EL (cell line): ENCODE measurements around the gene KANSL1.
"Not testable (repeated sequence)": the region's sequence is repeated elsewhere in the genome, so short reads cannot be mapped to it uniquely, and the experiment has no call there.

Experiments
- DNase-seq: peaks from one replicate; pipeline ENCODE4 v3.0.0-alpha.2; 2016

KANSL1 gene

DNA sequence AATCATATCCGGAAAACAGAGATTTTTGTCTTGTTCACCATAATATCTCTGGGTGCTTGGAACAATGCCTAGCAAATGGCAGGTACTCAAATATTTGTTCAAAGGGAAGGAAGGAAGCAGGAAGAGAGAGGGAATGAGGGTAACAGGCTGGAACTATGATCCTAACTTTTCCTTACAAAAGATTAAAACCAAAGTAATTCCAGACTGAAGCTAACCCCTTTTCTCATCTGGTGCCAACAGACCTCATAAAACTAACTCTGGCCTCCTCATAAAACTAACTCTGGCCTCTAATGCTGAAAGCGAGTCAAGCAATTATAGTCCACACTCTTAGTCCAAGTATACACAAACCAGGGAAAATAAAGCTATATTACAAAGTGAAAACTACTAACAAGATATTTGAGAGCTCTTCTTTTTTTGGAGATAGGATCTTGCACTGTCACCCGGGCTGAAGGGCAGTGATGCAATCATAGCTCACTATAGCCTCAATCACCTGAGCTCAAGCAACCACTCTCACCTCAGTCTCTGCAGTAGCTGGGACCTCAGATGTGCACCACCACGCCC lies 84.6 kb downstream of the KANSL1 start:
- no peak for DNase-seq

DNA sequence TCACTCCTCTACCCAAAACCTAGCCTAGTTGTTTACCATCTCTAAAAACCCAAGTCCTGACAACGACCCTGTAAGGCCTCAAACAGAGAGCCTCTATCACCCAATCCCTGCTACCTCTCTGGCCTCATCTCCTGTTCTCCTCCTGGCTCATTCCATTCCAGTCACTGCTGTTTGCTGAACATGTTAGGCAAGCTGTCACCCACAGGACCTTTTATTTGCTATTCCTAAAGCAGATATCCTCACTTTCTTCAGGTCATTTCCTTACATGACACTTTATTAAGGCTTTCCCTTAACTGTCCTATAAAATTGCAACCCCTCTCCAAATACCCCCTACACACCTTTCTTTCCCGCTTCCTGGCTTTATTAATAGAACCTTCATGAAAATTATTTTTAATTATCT lies 85.1 kb downstream of the KANSL1 start:
- DNase-seq, result no peak

DNA sequence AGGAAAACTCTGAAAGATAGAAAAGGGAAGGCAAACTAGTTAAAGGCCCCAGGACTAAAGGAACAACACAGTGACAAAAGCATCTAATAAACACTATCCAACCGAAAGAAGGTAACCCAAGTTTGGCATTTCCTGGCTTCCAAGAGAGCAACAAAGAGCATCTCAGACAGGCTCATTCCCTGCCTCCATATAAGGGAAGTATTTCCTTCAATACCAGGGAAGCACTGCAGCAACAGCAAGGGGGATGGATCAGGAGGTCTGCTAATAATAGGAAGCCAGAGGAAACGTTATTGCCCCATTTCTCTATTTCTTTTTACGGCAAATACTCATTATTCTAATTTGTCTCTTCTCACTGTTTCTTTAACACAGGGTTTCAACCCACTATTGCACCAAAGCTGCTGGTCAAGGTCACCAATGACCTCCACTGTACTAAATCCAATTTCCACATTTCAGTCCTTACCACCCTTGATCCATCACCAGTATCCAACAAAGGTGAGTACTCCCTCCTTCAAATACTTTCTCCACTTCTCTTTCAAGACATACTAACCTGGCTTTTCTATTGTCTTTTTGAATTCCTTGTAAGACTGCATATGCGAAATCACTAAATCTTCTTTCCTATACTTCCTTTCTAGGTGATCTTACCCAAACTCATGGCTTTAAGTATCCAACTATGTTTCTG lies 86.1 kb downstream of the KANSL1 start:
- DNase-seq, result peak; percentile 16

DNA sequence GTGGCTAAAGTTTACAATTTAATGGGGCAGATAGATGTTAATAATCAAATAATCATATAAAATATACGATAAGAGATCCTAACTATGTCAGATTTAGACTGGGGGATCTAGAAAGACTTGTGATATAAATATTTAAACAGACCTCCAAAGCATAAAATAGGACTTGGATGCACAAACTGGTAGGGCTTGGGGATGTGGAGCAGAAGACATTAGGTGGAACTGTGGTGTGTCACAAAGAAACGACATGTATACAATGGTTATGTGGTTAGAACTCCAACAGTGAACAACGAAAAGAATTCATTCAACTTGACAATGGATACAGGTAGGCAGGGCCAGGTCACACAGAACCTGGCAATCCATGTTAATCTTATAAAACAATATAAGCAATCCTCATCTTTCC lies 90.4 kb downstream of the KANSL1 start:
- DNase-seq, result not testable (repeated sequence)

DNA sequence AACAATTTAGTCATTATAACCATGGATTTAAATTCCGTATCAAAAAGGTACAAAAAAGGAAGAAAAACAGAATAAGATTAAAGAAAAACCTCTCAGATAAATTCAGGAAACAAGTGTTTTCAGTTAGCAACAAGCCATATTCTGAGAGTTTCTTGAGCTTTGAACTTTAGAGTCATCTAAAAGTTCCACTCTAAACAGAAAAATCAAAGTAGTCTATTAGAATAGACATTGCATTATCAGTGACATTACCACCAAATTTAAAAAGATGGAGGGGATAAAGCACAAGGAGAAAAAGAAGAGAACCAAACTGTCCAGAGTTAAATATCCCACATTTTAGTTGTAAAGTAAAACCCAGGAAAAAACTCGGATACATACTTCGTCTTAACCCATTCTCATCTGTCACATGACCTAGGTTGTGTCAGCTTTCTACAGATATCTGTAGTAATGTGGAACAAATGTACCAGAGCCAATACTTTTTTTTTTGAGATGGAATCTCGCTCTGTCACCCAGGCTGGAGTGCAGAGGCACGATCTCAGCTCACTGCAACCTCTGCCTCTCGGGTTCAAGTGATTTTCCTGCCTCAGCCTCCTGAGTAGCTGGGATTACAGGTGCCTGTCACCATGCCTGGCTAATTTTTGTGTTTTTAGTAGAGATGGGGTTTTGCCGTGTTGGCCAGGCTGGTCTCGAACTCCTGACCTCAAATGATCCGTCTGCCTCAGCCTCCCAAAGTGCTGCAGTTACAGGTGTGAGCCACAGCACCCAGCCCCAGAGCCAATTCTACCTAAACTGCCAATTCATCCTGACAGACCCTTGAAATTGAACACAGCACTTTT lies 91.2 kb downstream of the KANSL1 start:
- not testable (repeated sequence) for DNase-seq

DNA sequence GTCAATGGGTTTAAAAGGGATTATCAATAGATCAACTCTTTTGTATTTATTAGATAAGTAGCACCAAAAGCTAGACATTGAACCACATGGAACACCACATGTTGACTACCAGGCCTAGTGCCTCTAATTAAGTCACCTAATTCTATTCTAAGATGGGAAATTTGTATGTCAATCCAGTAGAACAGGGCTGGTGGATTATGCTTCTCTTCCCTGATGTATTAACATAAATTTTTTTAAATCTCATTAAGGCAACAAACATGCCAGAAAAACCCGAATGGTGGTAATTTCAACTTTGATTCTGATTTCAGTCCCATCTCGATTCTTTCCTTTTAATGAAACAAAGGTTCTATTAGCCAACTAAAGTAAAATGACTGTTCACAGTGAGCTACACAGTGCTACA lies 92.6 kb downstream of the KANSL1 start:
- DNase-seq, result no peak

DNA sequence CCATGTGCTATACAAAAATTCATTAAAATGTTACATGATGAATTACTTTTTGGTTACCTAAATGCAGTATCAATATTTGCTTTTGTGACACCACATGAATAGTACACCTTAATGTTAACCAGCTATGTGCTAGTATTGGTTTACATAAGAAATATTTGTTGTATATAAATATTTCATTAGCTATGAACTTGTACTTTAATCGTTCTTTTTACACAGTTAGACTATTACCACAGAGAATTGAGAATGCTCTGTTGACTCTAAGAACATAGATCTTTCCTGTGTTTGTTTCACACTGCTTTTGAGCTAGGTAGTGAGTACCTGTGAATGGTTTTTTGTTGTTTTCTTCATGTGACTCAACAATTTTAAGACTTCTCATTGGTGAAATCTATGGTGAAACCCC lies 93.4 kb downstream of the KANSL1 start:
- DNase-seq, result no peak

DNA sequence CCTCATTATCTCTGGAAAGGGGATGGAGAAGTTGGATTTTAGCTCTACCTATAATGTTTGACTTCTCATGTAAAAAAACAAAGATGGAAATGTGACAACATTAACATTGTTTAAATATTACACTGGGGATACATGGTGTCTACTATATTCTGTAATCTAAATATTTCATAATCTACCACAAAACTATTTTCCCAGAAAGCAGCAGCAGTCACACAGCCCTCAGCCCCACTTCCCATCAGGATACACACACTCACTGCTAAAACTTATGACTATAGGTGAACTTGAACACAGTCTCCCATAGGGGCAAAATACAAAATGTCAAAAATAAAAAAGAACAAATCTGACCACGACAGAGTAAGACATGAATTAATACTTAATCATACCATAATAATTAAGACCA lies 95.7 kb downstream of the KANSL1 start:
- DNase-seq, result no peak

DNA sequence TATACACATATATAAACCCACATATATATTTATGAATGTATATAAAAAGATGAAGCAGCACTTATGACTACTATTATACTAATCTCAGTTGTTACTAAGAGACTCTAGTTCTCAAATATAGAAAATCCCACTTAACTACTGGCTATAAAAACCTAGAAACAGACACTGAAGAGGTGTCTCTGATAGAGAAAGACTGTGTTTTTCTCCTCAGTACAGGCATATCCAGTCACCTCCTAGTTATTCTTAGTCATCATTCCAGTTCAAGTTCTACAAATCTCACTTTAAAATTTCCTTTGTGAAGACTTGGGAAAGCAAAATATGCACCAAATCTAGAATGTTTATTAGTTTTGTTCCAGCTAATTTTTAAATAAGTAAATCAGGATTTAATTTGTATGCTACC lies 100.2 kb downstream of the KANSL1 start:
- peak; percentile 33 for DNase-seq

DNA sequence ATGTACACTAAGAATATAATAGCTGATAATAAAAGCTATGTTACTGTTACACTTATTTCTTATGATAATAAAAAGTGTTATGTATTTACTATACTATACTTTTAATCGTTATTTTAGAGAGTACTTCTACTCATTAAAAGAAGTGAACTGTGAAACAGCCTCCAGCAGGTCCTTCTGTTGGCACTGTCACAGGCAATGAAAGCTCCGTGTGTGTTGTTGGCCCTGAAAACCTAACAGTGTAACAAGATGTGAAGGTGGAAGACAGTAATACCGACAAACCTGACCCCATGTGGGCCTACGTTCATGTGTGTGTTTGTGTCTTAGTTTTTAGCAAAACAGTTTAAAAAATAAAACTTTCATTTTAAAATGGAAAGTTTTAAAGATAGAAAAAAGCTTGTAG lies 102.4 kb downstream of the KANSL1 start:
- DNase-seq, result no peak

DNA sequence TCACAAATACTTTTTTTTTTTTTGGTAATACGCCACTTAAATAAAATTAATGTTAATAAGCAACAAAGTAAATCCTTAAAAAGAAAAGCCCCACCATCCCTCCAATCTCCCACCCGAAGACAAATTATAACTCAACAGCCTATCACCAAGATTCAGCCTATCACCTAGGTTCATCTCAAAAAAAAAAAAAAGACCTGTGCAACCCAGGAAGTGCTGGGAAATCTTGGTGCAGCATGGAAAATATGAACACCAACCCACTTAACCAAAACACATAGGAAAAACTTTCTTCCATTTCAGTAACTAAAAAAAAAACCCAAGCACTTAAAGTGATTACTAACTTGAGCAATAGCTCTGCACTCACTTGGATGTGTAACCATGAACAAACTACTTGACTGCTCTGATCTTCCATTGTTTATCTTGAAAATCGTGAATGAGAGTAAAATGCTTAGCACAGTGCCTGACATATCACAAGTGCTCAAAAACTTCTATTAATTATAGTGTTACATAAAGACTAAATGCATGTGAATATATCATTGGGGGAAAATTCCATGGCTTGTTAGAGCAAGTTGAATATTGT lies 103.8 kb downstream of the KANSL1 start:
- no peak for DNase-seq

DNA sequence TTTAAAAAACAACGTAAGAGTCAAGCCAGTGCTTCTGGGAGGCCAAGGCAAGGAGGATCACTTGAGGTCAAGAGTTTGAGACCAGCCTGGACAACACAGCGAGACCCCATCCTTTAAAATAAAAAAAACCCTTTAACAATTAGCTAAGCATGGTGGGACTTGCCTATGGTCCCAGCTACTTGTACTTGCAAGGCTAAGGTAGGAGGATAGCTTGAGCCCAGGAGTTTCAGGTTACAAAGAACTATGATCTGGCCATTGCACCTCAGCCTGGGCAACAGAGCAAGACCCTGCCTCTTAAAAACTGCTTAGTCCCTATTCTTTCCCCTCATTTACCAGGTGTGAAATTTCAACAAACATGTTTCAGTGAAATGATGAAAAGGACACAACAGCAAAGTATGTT lies 104.6 kb downstream of the KANSL1 start:
- DNase-seq, result no peak

DNA sequence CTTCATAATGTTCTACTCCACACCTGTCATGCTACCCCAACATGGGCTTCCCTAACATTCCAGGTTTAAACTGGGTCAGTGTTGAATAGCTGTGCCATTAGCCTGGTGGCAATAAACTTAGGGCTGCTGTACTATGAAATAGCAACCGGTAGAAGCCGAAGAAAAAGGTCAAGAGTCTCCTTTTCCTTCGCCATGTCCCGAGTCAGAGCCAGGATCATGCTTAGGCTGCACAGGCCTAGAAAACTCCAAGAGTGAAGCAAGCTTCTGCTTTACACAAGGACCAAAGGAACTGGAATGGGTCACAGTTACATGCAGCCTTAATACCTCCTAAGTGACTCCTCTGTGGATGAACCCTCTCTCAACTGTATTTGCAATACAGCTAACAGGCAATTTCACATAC lies 105.4 kb downstream of the KANSL1 start:
- not testable (repeated sequence) for DNase-seq

DNA sequence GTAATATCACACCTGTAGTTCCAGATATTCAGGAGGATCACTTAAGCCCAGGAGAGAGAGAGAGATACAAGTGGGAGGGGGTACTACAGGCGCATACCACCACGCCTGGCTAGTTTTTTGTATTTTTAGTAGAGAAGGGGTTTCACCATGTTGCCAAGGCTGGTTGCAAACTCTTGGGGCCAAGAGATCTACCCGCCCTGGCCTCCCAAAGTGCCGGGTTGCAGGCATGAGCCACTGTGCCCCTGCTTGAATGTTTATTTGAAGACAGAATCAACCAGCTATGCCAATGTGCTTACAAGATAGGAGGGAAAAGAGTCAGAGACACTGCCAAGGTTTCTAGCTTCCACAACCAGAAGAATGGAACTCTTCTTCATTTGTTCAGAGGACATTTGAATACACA lies 106.4 kb downstream of the KANSL1 start:
- no peak for DNase-seq

DNA sequence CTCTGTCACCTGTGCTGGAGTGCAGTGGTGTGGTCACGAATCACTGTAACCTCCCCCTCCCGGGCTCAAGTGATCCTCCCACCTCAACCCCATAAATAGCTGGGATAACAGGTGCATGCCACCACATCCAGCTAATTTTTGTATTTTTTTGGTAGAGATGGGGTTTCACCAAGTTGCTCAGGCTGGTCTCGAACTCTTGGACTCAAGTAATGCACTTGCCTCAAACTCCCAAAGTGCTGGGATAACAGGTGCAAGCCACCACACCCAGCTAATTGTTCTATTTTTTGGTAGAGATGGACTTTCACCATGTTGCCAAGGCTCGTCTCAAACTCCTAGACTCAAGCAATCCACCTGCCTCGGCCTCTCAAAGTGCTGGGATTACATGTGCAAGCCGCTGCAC lies 107.7 kb downstream of the KANSL1 start:
- no peak for DNase-seq

DNA sequence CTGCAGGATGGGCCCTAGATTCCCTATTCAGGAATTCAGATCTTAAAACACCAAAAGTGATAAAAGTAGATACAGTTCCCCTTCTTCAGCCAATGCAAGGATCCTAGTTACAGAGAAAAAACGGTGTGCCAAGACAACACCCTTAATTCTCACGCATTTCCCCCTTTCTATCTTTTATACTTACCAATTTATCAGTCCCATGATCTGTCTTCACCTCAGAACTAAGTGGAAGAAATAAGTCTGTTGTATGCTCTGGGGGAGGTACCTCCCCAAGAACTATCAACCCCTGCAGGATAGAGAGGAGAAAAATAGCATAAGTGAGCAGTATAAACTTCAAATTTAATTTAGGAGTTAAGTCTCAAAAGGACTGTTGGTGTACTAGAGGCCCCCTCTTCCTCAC lies 111.0 kb downstream of the KANSL1 start:
- no peak for DNase-seq

DNA sequence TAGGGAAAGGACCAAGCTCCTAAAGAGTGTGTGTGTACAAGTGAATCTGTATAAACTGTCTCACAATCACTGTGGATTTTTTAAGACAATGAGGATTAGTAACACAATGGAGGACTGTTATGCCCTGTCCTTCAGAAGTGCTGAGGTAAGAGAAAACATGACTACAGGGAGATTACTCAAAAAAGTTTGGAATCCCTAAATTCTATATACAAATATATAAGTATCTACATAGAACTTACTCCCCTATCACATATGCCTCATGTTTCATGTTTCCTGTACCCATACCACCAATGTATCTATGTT lies 112.3 kb downstream of the KANSL1 start:
- no peak for DNase-seq

DNA sequence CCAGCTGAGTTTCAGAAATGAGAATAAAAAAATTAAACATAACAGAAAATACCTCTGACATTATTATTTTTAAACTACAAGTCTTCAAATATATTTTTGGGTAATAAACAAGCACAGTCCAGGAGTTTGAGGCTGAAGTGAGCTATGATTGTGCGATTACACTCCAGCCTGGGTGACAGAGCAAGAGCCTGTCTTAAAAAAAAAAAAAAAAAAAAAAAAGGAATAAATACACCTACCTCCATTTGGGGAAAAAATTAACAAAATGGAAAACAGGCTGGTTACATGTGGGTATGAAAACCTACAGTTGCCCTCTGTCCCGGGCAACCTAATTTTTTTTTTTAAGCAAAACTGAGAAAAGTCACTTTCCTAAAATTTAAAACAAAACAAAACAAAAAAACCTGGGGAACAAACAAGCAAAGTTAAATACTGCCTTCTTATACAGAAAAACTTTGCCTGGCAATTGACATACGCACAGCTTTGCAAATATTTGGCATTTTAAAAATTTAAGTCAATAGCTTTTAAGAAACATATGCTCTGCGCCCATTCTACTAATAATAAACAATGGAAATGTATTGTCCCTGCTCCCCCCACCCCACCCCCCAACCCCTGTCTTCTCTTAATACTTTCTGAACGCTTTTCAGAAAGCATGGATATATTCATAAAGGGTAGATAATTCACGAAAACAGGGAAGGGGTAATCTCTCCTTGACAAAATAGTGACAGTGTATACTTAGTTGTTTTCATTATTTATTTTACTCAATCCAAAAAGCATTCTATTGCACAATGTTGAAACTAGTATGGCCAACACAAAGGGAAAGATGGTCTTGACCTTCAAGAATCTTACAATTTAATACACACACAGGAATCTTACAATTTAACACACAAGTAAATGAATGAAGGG lies 112.9 kb downstream of the KANSL1 start:
- DNase-seq, result no peak

DNA sequence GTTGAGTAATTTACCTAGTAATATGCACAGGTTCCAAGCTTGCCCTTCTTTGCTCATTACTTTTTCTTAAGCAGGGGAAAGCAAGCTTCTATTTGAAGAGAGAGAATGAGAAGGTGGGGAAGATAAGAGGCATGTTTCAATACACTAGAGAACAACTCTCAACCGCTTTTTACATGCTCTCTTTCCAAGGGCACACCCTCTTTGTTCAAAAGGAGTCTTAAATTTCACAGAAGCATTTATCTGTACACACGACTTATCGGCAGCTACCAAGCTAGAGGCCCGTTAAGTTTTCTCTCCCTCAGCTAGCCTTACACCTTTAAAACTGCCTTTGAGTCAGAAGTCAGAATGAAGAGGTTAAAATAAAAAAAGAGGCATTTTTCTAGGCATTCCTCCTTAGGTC lies 114.6 kb downstream of the KANSL1 start:
- no peak for DNase-seq

DNA sequence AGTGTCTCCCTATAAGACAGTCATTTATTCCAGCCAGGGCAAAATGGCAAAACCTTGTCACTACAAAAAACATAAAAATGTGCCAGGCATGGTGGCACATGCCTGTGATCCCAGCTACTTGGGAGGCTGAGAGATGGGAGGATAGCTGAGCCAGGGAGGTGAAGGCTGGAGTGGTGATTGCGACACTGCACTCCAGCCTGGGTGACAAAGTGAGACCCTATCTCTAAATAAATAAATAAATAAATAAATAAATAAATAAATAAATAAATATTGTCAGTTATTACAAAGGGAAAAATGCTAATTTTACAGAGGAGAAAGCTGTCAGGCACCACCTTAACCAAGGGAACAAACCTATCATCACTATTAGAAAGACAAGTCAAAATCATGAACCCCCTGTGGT lies 118.7 kb downstream of the KANSL1 start:
- DNase-seq, result no peak

DNA sequence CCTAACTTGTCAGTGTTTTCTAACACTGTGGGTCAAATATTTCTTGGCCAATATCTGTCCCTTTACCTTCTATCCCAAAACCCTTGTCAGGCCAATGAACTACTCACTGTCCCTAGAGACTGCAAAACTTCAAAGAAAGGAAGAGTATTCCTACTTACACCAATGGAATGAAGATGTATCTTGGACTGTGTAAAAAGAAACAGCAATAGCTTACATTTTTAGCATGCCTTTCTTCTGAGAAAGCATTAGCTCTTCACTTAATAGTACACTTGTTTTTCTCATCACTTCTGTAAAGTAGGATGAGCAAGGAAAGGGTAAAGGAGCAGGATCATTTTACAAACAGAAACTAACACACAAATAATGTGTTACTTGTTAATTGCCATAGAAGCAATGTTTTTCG lies 120.2 kb downstream of the KANSL1 start:
- DNase-seq, result peak; percentile 86

DNA sequence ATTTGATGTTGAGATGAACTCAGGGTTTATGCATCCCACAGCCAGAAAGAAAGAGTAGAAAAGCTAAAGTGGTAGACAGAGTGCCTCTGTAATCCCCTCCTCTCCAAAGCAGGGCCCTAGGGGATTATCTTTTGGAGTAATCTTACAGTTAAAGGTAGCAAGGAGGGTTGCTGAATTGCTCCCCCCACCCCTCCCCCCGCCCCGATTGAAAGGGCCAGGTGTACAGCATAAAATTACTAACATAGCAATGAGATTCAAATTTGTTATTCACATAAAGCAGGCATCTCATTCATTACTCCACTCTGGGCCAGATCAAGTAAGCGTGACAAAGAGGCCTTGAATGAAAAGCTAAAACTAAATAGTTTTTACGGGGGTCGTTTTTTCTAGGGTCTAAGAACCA lies 121.4 kb downstream of the KANSL1 start:
- DNase-seq, result no peak

DNA sequence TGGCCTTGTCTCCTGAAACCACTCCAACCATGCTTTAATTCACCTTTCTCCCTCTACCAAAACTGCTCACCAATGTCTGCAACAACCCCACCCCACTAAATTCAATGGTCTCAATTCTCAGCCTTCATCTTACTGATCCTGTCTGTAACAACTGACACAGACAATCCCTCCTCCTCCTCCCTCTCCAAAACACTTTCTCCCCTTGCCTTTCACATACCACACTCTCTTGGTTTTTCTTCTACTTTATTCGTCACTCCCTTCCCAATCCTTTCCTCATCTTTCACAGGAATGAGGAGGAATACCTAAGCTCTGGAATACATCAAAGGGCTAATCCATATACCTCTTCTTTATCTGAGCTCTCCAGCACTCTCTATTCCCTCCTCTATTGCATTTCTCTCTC lies 128.8 kb downstream of the KANSL1 start:
- no peak for DNase-seq
